Fibroblast of the aortic adventitia (primary cell): ENCODE results near the gene HOMEZ. TPM values are rescaled to one million over a fixed set of nuclear protein-coding genes. Genes with fewer than 3 reads are reported as not detected.
"Not testable (repeated sequence)": the region's sequence is repeated elsewhere in the genome, so short reads cannot be mapped to it uniquely, and the experiment has no call there.

Experiments used
- DNase-seq: peaks from one replicate; pipeline ENCODE4 v3.0.0-alpha.2; 2010; ENCODE audit warnings: low read depth
- H3K4me3 ChIP-seq: 2 replicates; pipeline ENCODE4 v1.5.1; 2011; ENCODE audit warnings: low read depth, mild to moderate bottlenecking, control low read depth, low read length, moderate library complexity
- total RNA-seq: library from RNA; depleted of rRNA; stranded (reverse); fragments of >200 nt; gene quantifications from 2 replicates; pipeline ENCODE4 v1.2.3, GENCODE V29; 2012; ENCODE audit warnings: low replicate concordance
- TF ChIP-seq, protein P1 (sequence below): IDR thresholded peaks from 2 replicates; pipeline ENCODE4 v1.5.1; 2011; ENCODE audit warnings: mild to moderate bottlenecking, low read length, control low read depth, inconsistent platforms; ENCODE audit not compliant: insufficient read depth

Gene HOMEZ
- total RNA-seq, 1 donor: 7.0 TPM

- TF ChIP-seq, protein P1, sequence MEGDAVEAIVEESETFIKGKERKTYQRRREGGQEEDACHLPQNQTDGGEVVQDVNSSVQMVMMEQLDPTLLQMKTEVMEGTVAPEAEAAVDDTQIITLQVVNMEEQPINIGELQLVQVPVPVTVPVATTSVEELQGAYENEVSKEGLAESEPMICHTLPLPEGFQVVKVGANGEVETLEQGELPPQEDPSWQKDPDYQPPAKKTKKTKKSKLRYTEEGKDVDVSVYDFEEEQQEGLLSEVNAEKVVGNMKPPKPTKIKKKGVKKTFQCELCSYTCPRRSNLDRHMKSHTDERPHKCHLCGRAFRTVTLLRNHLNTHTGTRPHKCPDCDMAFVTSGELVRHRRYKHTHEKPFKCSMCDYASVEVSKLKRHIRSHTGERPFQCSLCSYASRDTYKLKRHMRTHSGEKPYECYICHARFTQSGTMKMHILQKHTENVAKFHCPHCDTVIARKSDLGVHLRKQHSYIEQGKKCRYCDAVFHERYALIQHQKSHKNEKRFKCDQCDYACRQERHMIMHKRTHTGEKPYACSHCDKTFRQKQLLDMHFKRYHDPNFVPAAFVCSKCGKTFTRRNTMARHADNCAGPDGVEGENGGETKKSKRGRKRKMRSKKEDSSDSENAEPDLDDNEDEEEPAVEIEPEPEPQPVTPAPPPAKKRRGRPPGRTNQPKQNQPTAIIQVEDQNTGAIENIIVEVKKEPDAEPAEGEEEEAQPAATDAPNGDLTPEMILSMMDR: no peak
- no peak overlapping the region for H3K4me3 ChIP-seq
- no peak for DNase-seq
Observed at GRCh38 chr14:23275412-23275811, 10.5 kb downstream of the HOMEZ start.

DNA sequence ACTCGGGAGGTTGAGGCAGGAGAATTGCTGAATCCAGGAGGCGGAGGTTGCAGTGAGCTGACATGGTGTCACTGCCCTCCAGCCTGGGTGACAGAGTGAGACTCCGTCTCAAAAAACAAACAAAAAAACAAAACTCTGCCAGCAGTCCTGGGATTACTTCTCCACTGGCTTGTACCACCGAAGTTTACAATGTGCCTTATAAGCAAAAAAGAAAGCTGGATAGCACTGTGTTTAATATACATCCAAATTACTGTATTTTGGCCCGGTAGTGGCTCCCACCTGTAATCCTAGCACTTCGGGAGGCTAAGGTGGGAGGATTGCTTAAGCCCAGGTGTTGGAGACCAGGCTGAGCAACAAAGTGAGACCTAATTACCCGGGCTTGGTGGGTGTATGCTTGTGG, 16.7 kb downstream of the HOMEZ start:
- TF ChIP-seq, protein P1: no peak
- no peak overlapping the region for H3K4me3 ChIP-seq
- DNase-seq: no peak

DNA sequence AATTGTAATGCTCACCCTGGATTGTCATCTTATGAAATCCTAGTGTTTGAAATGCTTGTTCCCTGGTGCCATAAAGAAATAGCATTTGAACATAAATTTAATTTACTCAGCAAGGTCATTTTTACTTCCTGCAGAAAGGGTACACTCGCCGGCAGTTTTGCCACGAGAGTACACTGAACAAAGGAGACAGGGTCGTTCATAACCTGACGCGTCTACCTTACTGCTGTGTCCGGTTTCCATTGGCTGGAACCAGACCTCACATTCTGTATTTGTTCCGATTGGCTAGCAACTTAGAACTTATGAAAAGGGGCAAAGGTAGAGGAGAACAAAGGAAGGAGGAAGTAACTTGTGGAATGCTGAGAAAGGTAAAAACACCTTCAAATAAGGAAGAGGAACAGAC, 25.1 kb downstream of the HOMEZ start:
- not testable (repeated sequence) for DNase-seq, H3K4me3 ChIP-seq

- H3K4me3 ChIP-seq: no peak overlapping the region
- TF ChIP-seq, protein P1: no peak
- DNase-seq: peak; percentile 2
Observed at GRCh38 chr14:23259426-23259825, 26.5 kb downstream of the HOMEZ start.

DNA sequence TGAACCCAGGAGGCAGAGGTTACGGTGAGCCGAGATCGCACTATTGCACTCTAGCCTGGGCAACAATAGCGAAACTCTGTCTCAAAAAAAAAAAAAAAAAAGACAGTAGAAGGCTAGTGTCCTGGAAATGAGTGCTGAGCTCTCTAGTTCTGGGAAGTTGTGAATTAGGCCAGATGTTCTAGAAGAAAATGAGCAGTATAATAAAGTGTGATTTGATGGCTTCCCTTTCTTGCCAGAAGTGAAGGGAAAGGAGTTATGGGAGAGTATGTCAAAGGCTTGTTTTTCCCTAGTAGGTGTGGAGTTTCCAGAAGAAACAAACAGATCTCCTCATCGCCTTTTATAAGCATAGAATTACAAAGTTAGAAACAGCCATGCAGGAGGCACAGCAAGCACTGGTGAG, 27.7 kb downstream of the HOMEZ start:
- DNase-seq: no peak
- TF ChIP-seq, protein P1: no peak
- no peak overlapping the region for H3K4me3 ChIP-seq

- TF ChIP-seq, protein P1: no peak
- H3K4me3 ChIP-seq: no peak overlapping the region
- DNase-seq: no peak
Observed at GRCh38 chr14:23252420-23253333, 33.3 kb downstream of the HOMEZ start.

- H3K4me3 ChIP-seq: no peak overlapping the region
- TF ChIP-seq, protein P1: no peak
- no peak for DNase-seq
Observed at GRCh38 chr14:23252006-23252405, 33.9 kb downstream of the HOMEZ start.
